ENCODE measurements around the gene TRIM49C.
"Not testable (repeated sequence)": the region's sequence is repeated elsewhere in the genome, so short reads cannot be mapped to it uniquely, and the experiment has no call there.

TRIM49C gene

GRCh38 chr11:90030806-90031205 lies at the start of gene TRIM49C:
TRIM49C (plus strand) TSS chr11:90031106; CDS start chr11:90035212, 4,106 bp downstream.
- not testable (repeated sequence) for DNase-seq (ENCODE audit: low spot score)

- not testable (repeated sequence) for DNase-seq (ENCODE audit: low spot score)
Measured at GRCh38 chr11:90024184-90024583, 6.7 kb upstream of the TRIM49C start.

GRCh38 chr11:90051591-90052209 lies 20.8 kb downstream of the TRIM49C start:
- DNase-seq (ENCODE audit: low spot score): not testable (repeated sequence)

- not testable (repeated sequence) for DNase-seq (ENCODE audit: low spot score)
Measured at GRCh38 chr11:90052311-90052710, 21.4 kb downstream of the TRIM49C start.

- not testable (repeated sequence) for DNase-seq (ENCODE audit: low spot score)
Measured at GRCh38 chr11:90053545-90053944, 22.6 kb downstream of the TRIM49C start.

- not testable (repeated sequence) for DNase-seq (ENCODE audit: low spot score)
Measured at GRCh38 chr11:90085650-90086049, 54.7 kb downstream of the TRIM49C start, which contains the start of gene UBTFL1. UBTFL1 (plus strand) TSS chr11:90085950; CDS start chr11:90085950, 0 bp downstream.

- DNase-seq (ENCODE audit: low spot score): not testable (repeated sequence)
Measured at GRCh38 chr11:90088731-90089130, 57.8 kb downstream of the TRIM49C start.
